Type B pancreatic cell (in vitro differentiated cells): Measurements from ENCODE around the gene PLCB2. TPM values are rescaled to one million over a fixed set of nuclear protein-coding genes. Genes with fewer than 3 reads are reported as not detected.

ENCODE experiments used
- DNase-seq: peaks from one replicate; pipeline ENCODE4 v3.0.0; 2021; ENCODE audit warnings: mixed read lengths; ENCODE audit not compliant: unreplicated experiment; ENCODE audit errors: extremely low spot score
- H3K27ac Mint-ChIP-seq: 2 replicates; pipeline ENCODE4 v1.8.0; 2021; ENCODE audit warnings: mild to moderate bottlenecking, mixed read lengths
- H3K27me3 Mint-ChIP-seq: 2 replicates; pipeline ENCODE4 v1.8.0; 2021; ENCODE audit warnings: mixed read lengths
- H3K36me3 Mint-ChIP-seq: 2 replicates; pipeline ENCODE4 v1.8.0; 2021; ENCODE audit warnings: mixed read lengths
- H3K4me1 Mint-ChIP-seq: one replicate; pipeline ENCODE4 v1.8.0; 2021; ENCODE audit warnings: mixed read lengths; ENCODE audit not compliant: unreplicated experiment
- H3K4me3 Mint-ChIP-seq: 2 replicates; pipeline ENCODE4 v1.8.0; 2021; ENCODE audit warnings: mild to moderate bottlenecking, mixed read lengths
- H3K9me3 Mint-ChIP-seq: 2 replicates; pipeline ENCODE4 v1.8.0; 2021; ENCODE audit warnings: mixed read lengths
- CTCF ChIP-seq: fragments of 200-600 bp; sonication (generic); conservative IDR thresholded peaks from 2 replicates; pipeline ENCODE4 v1.5.0; 2021; ENCODE audit warnings: antibody characterized with exemption, mild to moderate bottlenecking
- total RNA-seq: library from RNA; stranded (reverse); gene quantifications from 2 replicates; pipeline ENCODE4 v1.2.1, GENCODE V29; 2021; ENCODE audit warnings: low replicate concordance

PLCB2 gene
- total RNA-seq, 1 donor from 2014 or later: 5.8 TPM

DNA sequence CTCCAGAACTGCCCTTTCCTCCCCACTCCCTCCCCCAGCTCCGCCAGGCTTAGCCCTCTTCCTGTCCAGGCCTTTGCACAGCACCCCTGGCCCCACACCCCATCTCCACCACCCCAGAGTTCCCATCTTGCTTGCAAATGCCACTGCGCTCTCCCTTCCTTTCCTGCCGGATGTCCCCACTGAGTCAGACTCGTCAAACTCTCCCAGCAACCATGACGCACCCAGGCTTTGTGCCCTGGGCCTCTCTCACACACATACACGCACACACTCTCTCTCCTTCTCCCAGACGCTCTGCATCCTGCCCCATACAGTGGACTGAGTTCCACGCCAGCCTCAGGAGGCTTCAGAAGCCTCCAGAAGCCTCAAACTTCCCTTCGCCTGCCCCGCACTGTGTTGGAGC, 35.8 kb upstream of the PLCB2 start:
- Mint-ChIP-seq H3K4me3 (peak overlapping the region; percentile 20), H3K27me3 (no peaks in the 10 kb centered on the region), H3K4me1 (peaks cover 12% of the 10 kb centered on the region), H3K9me3 (no peaks in the 10 kb centered on the region), H3K27ac (peak overlapping the region; percentile 68), H3K36me3 (no peaks in the 10 kb centered on the region)
- no peak for TF ChIP-seq CTCF
- DNase-seq: no peak

DNA sequence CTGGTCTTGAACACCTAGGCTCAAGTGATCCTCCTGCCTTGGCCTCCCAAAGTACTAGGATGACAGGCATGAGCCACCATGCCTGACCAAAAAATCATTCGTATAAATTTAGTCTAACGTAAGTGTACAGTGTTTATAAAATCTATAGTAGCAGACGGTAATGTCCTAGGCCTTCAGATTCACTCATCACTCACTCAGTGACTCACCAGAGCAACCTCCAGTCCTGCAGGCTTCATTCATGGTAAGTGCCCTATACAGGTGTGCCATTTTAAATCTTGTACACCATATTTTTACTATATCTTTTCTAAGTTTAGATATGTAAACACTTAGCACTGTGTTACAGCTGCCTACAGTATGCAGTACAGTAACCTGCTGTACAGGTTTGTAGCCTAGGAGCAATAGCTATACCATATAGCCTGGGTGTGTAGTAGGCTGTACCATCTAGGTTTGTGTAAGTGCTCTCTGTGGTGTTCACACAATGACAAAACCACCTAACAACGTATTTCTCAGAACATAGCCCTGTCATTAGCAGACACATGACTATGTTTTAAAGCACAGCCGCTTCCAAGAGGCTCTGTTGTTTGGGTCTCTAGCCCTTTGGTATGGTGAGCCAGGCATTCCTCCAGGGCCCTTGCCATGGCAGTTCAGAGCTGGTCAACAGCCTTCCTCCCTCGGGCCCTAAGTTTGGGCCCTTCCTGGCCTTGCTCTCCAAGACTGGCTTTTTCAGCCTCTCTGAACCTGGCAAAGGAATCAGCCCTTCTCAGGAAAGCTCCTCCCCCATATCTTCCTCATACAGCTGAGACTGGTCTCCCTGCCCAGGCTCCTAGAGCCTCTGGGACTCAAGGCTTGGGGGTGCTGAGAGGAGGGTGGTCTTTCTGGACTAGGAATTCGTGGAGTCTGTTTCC, 34.9 kb upstream of the PLCB2 start:
- no peaks in the 10 kb centered on the region for H3K36me3 Mint-ChIP-seq
- H3K4me1 Mint-ChIP-seq: peaks cover 20% of the 10 kb centered on the region

GRCh38 chr15:40340740-40341400, 33.1 kb upstream of the PLCB2 start, which contains the start of gene CCDC9B:
CCDC9B (minus strand) TSS chr15:40340939; CDS start chr15:40340819, 120 bp downstream.
- no peak for TF ChIP-seq CTCF
- no peaks in the 10 kb centered on the region for H3K36me3 Mint-ChIP-seq
- H3K4me3 Mint-ChIP-seq: peak within 1 kb of the TSS; percentile 40
- DNase-seq: no peak
- H3K9me3 Mint-ChIP-seq: no peaks in the 10 kb centered on the region
- peaks cover 3% of the 10 kb centered on the region for H3K27me3 Mint-ChIP-seq
- H3K4me1 Mint-ChIP-seq: peaks cover 20% of the 10 kb centered on the region
- H3K27ac Mint-ChIP-seq: peak within 1 kb of the TSS; percentile 63

More for the DNA sequence above, 34.9 kb upstream of the PLCB2 start:
- no peak for TF ChIP-seq CTCF
- no peak for DNase-seq
- peak overlapping the region; percentile 45 for H3K4me3 Mint-ChIP-seq
- peak overlapping the region; percentile 76 for H3K27ac Mint-ChIP-seq
- H3K27me3 Mint-ChIP-seq: peaks cover 3% of the 10 kb centered on the region
- H3K9me3 Mint-ChIP-seq: no peaks in the 10 kb centered on the region

DNA sequence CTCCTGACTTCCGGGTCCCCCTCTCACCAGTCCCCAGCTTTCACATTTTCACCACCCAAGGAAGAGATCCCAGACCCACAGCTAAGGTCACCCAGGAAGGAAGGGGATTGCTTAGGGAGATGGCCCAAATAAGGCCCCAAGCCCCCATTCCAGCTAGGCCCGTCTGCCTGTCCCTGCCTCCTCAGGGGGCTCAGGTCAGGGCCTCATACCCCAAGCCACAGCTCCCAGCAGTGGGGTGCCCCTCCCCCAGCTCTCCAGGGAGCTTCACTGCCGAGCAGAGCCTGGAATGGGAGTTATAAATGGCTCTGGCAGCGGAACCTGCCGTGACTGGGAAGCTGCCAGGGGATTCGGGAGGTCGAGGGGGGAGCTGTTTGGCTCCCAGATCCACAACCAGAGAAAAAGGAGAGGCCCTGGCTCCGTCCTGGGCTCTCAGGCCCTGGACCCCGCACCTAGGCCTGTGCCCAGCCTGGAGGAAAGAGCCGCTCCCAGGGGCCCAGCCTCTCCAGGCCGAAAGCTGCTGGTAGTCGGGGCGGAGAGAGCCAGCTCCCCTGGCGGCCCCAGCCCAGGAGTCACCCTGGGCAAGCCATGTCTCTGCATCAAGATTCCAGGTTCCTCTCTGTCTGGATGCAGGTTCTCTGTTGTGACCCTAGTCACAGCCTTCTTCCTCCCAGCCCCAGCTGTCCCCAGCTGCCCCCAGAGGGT, 32.5 kb upstream of the PLCB2 start:
- H3K4me1 Mint-ChIP-seq: peaks cover 20% of the 10 kb centered on the region
- DNase-seq: no peak
- TF ChIP-seq CTCF: no peak
- peak overlapping the region; percentile 63 for H3K27ac Mint-ChIP-seq
- H3K27me3 Mint-ChIP-seq: peaks cover 3% of the 10 kb centered on the region
- no peaks in the 10 kb centered on the region for H3K9me3 Mint-ChIP-seq
- no peak overlapping the region for H3K4me3 Mint-ChIP-seq
- no peaks in the 10 kb centered on the region for H3K36me3 Mint-ChIP-seq

GRCh38 chr15:40339621-40339945, 31.8 kb upstream of the PLCB2 start:
- peaks cover 3% of the 10 kb centered on the region for H3K27me3 Mint-ChIP-seq
- H3K27ac Mint-ChIP-seq: no peak overlapping the region
- H3K36me3 Mint-ChIP-seq: no peaks in the 10 kb centered on the region
- H3K4me3 Mint-ChIP-seq: no peak overlapping the region
- TF ChIP-seq CTCF: no peak
- H3K4me1 Mint-ChIP-seq: peaks cover 20% of the 10 kb centered on the region
- DNase-seq: no peak
- no peaks in the 10 kb centered on the region for H3K9me3 Mint-ChIP-seq
